ENCODE data around the gene TMEM184B. TPM values are rescaled to one million over a fixed set of nuclear protein-coding genes. Genes with fewer than 3 reads are reported as not detected.

TMEM184B gene
- total RNA-seq, 4 donors from 2014 or later = 18.7 to 88.4 (median 41.1) TPM

DNA sequence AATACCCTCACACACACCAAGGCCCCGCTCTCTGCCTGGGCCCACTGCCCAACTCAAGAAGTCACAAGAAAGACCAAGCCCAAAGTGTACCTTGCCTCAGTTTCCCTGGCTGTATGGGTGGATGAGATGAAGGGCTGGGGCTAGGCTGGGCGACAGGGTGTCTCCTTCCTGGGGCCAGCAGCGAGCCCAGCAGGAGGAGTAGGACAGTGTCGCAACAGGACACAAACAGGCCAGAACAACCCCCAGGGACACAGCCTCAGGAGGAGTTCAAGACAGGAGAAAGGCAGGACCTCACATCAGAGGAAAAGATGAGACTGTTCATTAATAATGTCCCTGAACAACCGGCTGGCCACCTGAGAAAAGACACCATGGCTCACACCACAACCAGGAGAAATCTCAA, 31.2 kb upstream of the TMEM184B start:
- Histone ChIP-seq H3K27me3 (no peaks in the 10 kb centered on the region), H3K4me1 (peaks cover 20 to 49% (median 28%) of the 10 kb centered on the region in 4 donors), H3K36me3 (peaks cover 0 to 37% (median 19%) of the 10 kb centered on the region in 4 donors), H3K27ac (peak overlapping the region in 3 of 4 donors; percentile 1 to 84 (median 3)), H3K9me3 (no peaks in the 10 kb centered on the region), H3K4me3 (no peak overlapping the region)
- intact Hi-C loops (cut with DNase I; ENCODE audit: low total_unique reads) = no loop called here
- no peak for DNase-seq
- in situ Hi-C loops (cut with MboI; ENCODE audit: low pct_ligation_motif_present in 1 of 4, low pct_unique_long_range_greater_than_20kb in 1 of 4, low sequenced_read_pairs in 3 of 4) = loop anchor here in 1 of 4 donors (25.0 kb wide), 1 partner anchor 108 kb away; no protein-coding TSS in a partner anchor
- TF ChIP-seq POLR2AphosphoS5 (IDR thresholded peaks at IDR 0.05) = no peak
- TF ChIP-seq EP300 (IDR thresholded peaks at IDR 0.05; ENCODE audit: low read depth) = no peak
- no peak for TF ChIP-seq POLR2A (IDR thresholded peaks at IDR 0.05)
- TF ChIP-seq CTCF (IDR thresholded peaks at IDR 0.05) = no peak
- WGBS, 2 donors (ENCODE audit: low coverage in 1 of 2) = 87% methylated on average over 5 of the region's 5 CpGs; no CpG with 5 or more reads in 1 of the 2 donors

GRCh38 chr22:38302906-38303305, 30.1 kb upstream of the TMEM184B start:
- no peak for TF ChIP-seq CTCF (IDR thresholded peaks at IDR 0.05)
- no peak for TF ChIP-seq POLR2A (IDR thresholded peaks at IDR 0.05)
- no peak for TF ChIP-seq EP300 (IDR thresholded peaks at IDR 0.05; ENCODE audit: low read depth)
- no peak for TF ChIP-seq POLR2AphosphoS5 (IDR thresholded peaks at IDR 0.05)
- peaks cover 0 to 48% (median 23%) of the 10 kb centered on the region in 4 donors for H3K36me3 ChIP-seq
- intact Hi-C loops (cut with DNase I; ENCODE audit: low total_unique reads) (no loop called here), in situ Hi-C loops (cut with MboI; ENCODE audit: low pct_ligation_motif_present in 1 of 4, low pct_unique_long_range_greater_than_20kb in 1 of 4, low sequenced_read_pairs in 3 of 4) (loop anchor here in 1 of 4 donors (25.0 kb wide), 1 partner anchor 109 kb away; no protein-coding TSS in a partner anchor)
- H3K4me3 ChIP-seq = no peak overlapping the region
- peaks cover 17 to 41% (median 25%) of the 10 kb centered on the region in 4 donors for H3K4me1 ChIP-seq
- H3K9me3 ChIP-seq = no peaks in the 10 kb centered on the region
- DNase-seq = no peak
- no peak overlapping the region for H3K27ac ChIP-seq
- no peaks in the 10 kb centered on the region for H3K27me3 ChIP-seq
- WGBS, 2 donors (ENCODE audit: low coverage in 1 of 2) = 98% methylated on average over 16 of the region's 19 CpGs; no CpG with 5 or more reads in 1 of the 2 donors

GRCh38 chr22:38300946-38301345, 28.1 kb upstream of the TMEM184B start:
- WGBS, 2 donors (ENCODE audit: low coverage in 1 of 2) = 86 to 89% methylated on average over 1 to 3 of the region's 3 CpGs
- peaks cover 0 to 67% (median 32%) of the 10 kb centered on the region in 4 donors for H3K36me3 ChIP-seq

More at GRCh38 chr22:38300946-38301345, 28.1 kb upstream of the TMEM184B start:
- Histone ChIP-seq H3K27me3 (no peaks in the 10 kb centered on the region), H3K4me3 (no peak overlapping the region), H3K4me1 (peaks cover 7 to 27% (median 15%) of the 10 kb centered on the region in 4 donors), H3K9me3 (no peaks in the 10 kb centered on the region), H3K27ac (no peak overlapping the region)
- in situ Hi-C loops (cut with MboI; ENCODE audit: low pct_ligation_motif_present in 1 of 4, low pct_unique_long_range_greater_than_20kb in 1 of 4, low sequenced_read_pairs in 3 of 4) = loop anchor here in 1 of 4 donors (25.0 kb wide), 1 partner anchor 111 kb away; no protein-coding TSS in a partner anchor
- DNase-seq = no peak
- TF ChIP-seq CTCF (IDR thresholded peaks at IDR 0.05) (no peak), POLR2AphosphoS5 (IDR thresholded peaks at IDR 0.05) (no peak), EP300 (IDR thresholded peaks at IDR 0.05; ENCODE audit: low read depth) (no peak), POLR2A (IDR thresholded peaks at IDR 0.05) (no peak)
- intact Hi-C loops (cut with DNase I; ENCODE audit: low total_unique reads) = no loop called here
